ENCODE results near the gene GPR89A.
A peak's percentile ranks its signal among the peaks of the same experiment; 100 is the strongest.
"Not testable (repeated sequence)": the region's sequence is repeated elsewhere in the genome, so short reads cannot be mapped to it uniquely, and the experiment has no call there.

GPR89A gene

DNA sequence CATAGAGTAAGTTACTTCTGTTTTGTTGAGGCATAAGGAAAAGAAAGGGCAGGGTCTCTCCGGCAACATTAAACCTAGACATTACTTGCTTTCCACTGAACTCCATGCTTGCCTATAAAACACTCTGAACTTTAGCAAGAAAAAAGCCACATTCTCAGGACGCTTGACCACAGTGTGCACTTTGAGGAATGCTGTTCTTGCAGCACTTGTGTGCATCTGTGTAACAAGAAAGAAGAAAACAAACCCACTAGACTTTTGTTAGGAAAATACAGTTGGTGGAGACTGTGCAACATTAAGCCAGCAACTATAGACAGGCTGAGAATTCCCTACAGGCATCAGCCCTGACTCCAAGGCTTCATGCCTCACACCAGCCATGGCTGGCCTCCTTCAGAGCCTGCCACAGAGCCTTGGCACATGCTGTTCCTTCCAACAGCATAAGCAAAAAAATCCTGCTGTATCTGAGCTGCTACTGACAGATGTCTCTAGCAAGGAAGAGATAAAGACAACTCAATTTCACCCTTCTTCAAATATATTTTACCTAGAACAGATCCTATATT is 93.6 kb downstream of the GPR89A start:
- no peaks in the 10 kb centered on the region for H3K9me3 Mint-ChIP-seq
- H3K27me3 Mint-ChIP-seq, result no peaks in the 10 kb centered on the region
- no peak overlapping the region for H3K27ac Mint-ChIP-seq
- no peak overlapping the region for H3K4me3 Mint-ChIP-seq
- no peaks in the 10 kb centered on the region for H3K36me3 Mint-ChIP-seq (ENCODE audit: low read depth)
- H3K4me1 Mint-ChIP-seq (ENCODE audit: low read depth), result no peaks in the 10 kb centered on the region

DNA sequence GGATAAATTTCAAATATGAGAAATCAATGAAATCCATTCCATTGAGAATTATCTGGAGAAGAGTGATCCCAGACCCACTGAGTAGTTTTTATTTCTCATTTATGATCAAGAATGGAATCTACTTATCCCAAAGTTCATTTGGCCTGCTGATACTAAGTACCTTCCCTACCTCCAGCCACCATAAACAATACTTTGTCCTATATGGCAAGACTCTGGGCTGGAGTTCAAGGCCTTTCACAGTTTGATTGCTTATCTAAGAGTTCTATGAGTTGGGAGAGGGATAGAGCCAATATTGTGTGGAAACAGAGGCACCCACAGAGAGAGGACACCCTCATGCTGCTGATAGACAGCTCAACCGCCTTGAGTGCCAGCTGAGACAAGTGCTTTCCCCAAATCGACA is 94.3 kb downstream of the GPR89A start:
- Mint-ChIP-seq H3K9me3 (no peaks in the 10 kb centered on the region), H3K4me3 (no peak overlapping the region), H3K27me3 (no peaks in the 10 kb centered on the region), H3K27ac (no peak overlapping the region), H3K4me1 (ENCODE audit: low read depth) (no peaks in the 10 kb centered on the region), H3K36me3 (ENCODE audit: low read depth) (no peaks in the 10 kb centered on the region)

DNA sequence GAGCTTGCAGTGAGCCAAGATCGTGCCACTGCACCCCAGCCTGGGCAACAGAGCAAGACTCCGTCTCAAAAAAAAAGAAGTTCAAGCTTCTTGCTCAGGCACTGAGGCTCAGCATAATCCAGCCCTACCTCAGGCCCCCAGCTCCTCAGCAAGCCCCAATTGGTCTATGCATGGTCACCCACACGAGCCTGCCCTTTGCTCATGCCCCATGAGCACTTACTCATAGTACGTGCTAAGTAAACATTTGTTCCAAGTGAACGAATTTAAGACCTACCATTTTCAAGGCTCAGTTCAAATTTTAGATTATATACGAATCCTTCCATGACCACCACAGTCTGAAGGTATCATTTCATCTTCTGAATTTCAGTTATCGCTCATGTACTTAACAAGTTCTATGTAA is 95.0 kb downstream of the GPR89A start:
- no peaks in the 10 kb centered on the region for H3K36me3 Mint-ChIP-seq (ENCODE audit: low read depth)
- H3K4me1 Mint-ChIP-seq (ENCODE audit: low read depth), result peaks cover 1% of the 10 kb centered on the region
- H3K4me3 Mint-ChIP-seq, result no peak overlapping the region
- no peak overlapping the region for H3K27ac Mint-ChIP-seq
- H3K9me3 Mint-ChIP-seq, result no peaks in the 10 kb centered on the region
- H3K27me3 Mint-ChIP-seq, result no peaks in the 10 kb centered on the region

DNA sequence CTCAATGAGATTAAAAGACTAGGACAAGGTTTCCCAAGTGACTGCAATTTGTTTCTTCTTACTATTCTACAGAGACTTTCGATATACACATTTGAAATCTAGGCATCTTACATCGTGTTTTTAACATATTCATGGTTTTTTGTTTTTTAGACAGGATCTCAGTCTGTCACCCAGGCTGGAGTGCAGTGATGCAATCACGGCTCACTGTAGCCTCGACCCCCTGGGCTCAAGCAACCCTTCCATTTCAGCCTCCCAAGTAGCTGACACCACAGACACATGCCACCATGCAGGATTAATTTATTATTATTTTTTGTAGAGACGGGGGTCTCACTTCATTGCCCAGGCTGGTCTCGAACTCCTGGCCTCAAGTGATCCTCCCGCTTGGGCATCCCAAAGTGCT is 97.8 kb downstream of the GPR89A start:
- Mint-ChIP-seq H3K27me3 (no peaks in the 10 kb centered on the region), H3K36me3 (ENCODE audit: low read depth) (no peaks in the 10 kb centered on the region), H3K4me3 (no peak overlapping the region), H3K27ac (no peak overlapping the region), H3K4me1 (ENCODE audit: low read depth) (peaks cover 7% of the 10 kb centered on the region), H3K9me3 (no peaks in the 10 kb centered on the region)

DNA sequence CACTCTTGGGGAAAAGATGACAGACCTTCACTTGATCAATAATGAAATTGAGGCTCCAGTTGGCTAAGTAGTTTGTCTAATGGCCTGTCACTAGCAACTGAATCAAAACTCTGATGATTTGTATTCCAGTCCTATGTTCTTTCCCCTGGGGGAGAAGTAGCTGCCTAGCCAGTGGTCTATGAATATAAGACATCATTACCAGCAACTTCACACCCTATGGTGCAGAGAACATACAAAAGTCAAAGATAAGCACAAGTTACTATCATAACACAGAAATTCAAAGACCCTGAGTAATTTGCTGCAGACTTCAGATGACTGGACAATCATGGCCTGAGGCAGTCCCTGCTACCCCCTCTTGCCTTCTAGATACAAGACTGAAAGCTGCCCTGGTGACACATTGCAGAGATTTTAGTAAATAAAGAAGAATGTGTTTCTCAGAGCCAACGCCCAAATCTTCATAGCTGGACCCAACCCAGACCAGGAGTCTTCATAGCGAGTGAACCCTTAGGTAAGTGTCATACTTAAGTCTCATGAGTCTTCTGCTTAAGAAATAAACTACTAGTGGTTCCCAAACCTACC is 98.4 kb downstream of the GPR89A start:
- H3K4me3 Mint-ChIP-seq, result no peak overlapping the region
- peaks cover 7% of the 10 kb centered on the region for H3K4me1 Mint-ChIP-seq (ENCODE audit: low read depth)
- H3K36me3 Mint-ChIP-seq (ENCODE audit: low read depth), result no peaks in the 10 kb centered on the region
- H3K27ac Mint-ChIP-seq, result no peak overlapping the region
- H3K27me3 Mint-ChIP-seq, result no peaks in the 10 kb centered on the region
- no peaks in the 10 kb centered on the region for H3K9me3 Mint-ChIP-seq

DNA sequence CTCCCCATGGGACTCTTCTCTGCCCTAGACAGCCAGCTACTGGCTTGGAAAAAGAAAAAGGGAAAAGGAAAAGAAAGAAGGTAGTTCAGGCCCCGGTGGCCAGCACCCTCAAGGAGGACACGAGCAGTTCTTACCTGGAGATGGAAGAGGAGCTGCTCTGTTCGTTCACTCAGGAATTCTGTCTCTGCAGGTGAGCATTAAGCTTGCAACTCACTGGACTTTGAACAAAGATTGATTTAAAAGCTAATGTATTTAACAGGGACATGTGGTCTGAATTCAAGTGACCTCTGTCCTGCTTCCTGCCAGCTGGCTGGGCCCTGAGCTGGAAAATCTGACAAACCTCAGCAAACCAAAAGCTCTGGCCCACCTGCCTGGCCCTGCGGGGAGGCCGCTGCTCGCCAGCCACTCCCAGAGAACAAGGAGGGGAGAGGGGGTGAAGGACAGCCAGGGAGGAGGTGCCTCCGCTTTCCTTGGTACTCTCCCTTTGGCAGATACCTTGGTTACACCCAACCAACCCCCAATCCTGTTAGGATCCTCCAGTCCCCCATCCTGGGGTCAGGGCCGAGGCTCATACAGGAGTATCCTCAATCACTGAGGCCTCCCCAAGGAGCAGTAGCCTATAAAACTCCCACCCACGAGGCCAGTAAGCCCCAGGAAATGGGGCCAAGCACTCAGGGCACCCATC is 99.5 kb downstream of the GPR89A start, which contains the start of gene PDZK1:
Gene PDZK1 (minus strand): TSS at position 186 of the 685 bp plus-strand sequence. CDS start 19,347 bp downstream, outside the sequence.
- H3K27me3 Mint-ChIP-seq, result no peaks in the 10 kb centered on the region
- H3K4me3 Mint-ChIP-seq, result no peak within 1 kb of the TSS
- H3K4me1 Mint-ChIP-seq (ENCODE audit: low read depth), result peaks cover 7% of the 10 kb centered on the region
- H3K27ac Mint-ChIP-seq, result no peak within 1 kb of the TSS
- H3K9me3 Mint-ChIP-seq, result no peaks in the 10 kb centered on the region
- H3K36me3 Mint-ChIP-seq (ENCODE audit: low read depth), result no peaks in the 10 kb centered on the region

DNA sequence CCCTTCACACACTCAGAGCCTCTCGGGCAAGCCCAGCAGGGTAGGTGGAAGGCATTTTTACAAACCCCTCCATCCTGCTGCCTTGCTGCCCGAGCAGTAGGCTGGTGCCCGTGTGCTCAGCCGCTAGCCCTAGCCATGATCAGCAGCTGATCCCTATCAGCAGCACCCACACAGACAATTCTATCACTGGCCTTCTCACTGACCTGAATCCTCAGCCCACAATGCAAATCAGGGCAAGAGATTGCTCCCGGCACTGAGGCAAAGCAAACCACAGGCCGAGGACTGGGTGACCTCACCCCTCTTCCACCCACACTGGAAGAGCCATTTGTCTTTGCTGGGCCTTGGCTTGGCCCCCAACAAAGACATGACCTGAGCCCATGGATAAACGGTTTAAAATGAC is 100.3 kb downstream of the GPR89A start:
- Mint-ChIP-seq H3K27ac (no peak overlapping the region), H3K4me3 (no peak overlapping the region), H3K36me3 (ENCODE audit: low read depth) (no peaks in the 10 kb centered on the region), H3K27me3 (no peaks in the 10 kb centered on the region), H3K9me3 (no peaks in the 10 kb centered on the region), H3K4me1 (ENCODE audit: low read depth) (peaks cover 7% of the 10 kb centered on the region)

DNA sequence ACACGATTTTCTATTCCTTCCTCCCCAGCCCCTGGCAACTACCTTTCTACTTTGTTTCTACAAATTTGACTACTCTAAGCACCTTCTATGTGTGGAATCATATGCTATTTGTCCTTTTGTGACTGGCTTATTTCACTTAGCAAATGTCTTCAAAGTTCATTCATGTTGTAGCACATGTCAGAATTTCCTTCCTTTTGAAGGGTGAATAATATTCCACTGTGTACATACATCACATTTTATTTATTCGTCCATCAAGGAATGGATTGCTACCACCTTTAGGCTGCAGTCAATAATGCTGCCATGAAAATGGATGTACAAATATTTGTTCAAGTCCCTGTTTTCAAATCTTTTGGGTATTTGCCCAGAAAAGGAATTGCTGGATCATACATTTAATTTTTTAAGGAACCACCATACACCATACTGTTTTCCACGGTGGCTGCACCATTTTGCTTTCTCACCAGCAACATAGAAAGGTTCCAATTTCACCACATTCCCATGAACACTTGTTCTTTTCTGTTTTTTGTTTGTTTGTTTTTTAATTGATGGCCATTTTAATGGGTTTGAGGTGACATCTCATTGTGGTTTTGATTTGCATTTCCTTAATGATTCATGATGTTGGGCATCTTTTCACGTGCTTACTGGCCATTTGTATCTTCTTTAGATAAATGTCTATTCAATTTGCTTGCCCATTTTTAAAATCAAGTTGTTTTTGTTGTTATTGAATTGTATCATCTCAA is 102.7 kb downstream of the GPR89A start:
- H3K4me1 Mint-ChIP-seq (ENCODE audit: low read depth), result peaks cover 7% of the 10 kb centered on the region
- no peaks in the 10 kb centered on the region for H3K36me3 Mint-ChIP-seq (ENCODE audit: low read depth)
- no peaks in the 10 kb centered on the region for H3K9me3 Mint-ChIP-seq
- no peaks in the 10 kb centered on the region for H3K27me3 Mint-ChIP-seq
- no peak overlapping the region for H3K27ac Mint-ChIP-seq
- H3K4me3 Mint-ChIP-seq, result no peak overlapping the region

DNA sequence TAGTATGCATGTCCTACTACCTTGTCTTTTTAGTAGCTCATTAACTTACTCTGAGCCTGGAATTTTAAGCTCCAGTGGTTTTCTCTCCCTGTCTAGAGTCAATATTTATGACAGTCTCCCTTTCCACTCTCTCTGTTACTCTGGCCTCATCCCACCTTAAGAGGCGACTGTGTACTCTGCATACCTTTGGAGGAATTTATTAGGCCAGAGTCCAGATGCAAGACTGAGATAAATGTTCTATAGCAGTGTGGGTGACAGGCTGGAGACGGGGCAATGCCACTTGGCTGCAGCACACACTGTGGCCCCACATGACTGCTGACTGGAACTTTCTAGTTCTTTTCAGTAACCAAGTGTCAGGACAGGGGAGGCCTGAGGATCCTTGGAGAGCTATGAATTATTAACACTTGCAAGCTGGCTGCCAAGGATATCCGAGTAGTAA is 103.4 kb downstream of the GPR89A start:
- H3K9me3 Mint-ChIP-seq, result no peaks in the 10 kb centered on the region
- H3K27me3 Mint-ChIP-seq, result no peaks in the 10 kb centered on the region
- H3K4me1 Mint-ChIP-seq (ENCODE audit: low read depth), result peaks cover 7% of the 10 kb centered on the region
- H3K4me3 Mint-ChIP-seq, result no peak overlapping the region
- no peaks in the 10 kb centered on the region for H3K36me3 Mint-ChIP-seq (ENCODE audit: low read depth)
- H3K27ac Mint-ChIP-seq, result no peak overlapping the region

DNA sequence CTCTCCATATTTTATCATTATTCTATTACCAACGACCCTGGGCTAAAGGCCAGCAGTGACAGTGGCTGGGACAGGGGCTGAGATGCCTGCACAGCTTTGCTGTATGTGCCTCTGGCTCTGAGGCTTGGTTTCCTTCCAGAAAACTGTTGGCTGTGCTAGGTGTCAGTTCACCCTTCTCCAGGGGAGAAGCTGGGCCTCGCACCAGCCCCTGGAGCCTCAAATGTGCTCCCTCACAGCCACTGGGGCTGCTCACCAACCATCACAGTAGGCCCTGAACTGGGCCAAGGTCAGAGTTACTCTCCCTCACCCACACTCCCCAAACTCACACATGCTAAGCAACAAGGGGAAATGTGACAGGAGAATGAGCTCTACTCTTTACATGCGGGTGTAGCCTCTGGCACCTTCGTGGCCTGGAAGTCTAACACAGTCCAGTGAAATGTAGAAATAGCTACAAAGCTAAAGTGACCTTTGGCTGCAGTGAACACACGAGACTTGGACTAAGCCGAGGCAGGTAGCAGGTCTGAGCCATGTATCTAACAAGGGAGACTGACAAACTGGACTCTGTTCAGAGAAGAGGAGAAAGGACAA is 106.8 kb downstream of the GPR89A start:
- Mint-ChIP-seq H3K4me1 (ENCODE audit: low read depth) (peaks cover 22% of the 10 kb centered on the region), H3K4me3 (no peak overlapping the region), H3K9me3 (no peaks in the 10 kb centered on the region), H3K27me3 (no peaks in the 10 kb centered on the region), H3K36me3 (ENCODE audit: low read depth) (no peaks in the 10 kb centered on the region), H3K27ac (no peak overlapping the region)

DNA sequence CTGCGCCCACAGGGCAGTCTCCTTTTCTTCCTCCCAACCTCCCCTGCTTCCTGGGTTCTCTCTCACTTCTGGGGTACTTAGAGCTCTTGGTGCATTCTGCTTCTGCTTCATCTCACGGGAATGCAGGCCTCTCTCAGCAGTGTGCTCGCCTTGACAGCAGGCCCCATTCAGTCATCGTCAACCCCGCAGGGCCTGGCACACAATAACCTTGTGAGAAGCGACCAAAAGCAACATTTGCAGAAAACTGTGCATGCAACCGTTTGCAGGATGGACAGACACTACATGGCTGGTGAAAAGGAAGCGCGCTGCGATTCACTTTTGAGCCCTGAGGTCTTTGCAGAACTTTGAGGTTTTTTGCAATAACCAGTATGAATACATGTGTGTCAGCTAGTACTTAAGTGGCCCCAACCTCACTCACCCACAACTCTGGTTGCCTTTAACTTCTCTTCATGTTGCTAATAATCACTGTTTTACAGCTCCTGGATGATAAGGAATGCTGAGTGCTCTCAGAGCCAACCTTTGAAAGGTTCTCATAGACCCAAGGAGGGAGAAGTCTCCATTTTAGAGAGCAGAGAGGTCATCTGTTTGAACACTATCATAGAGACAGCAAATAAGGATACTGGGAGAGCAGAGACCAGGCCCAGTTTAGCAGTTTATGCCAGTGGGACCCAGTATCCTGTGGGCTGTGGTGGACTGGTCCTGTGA is 109.0 kb downstream of the GPR89A start:
- H3K36me3 Mint-ChIP-seq (ENCODE audit: low read depth), result no peaks in the 10 kb centered on the region
- H3K9me3 Mint-ChIP-seq, result no peaks in the 10 kb centered on the region
- no peak overlapping the region for H3K4me3 Mint-ChIP-seq
- peak overlapping the region; percentile 3 for H3K27ac Mint-ChIP-seq
- peaks cover 7% of the 10 kb centered on the region for H3K27me3 Mint-ChIP-seq
- H3K4me1 Mint-ChIP-seq (ENCODE audit: low read depth), result peaks cover 42% of the 10 kb centered on the region

DNA sequence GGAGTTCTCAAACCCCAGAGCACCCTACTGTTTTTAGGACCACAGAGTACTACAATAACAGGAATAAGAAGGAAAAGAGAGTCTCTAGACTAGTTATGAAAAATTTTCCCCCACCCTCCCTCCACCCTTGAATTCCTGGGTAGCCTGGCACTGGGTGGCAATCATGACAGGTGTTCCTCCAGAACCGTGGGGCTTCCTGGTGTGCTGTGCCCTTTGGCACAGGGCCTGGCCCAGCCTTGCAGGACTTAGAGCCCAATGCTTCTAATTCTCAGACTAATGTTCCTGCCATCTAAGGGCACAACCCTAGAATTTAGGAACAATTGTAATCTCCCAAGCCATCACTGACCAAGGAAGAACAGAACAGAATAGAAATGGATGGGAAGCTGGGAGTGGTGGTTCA is 110.0 kb downstream of the GPR89A start:
- Mint-ChIP-seq H3K4me3 (no peak overlapping the region), H3K36me3 (ENCODE audit: low read depth) (no peaks in the 10 kb centered on the region), H3K9me3 (no peaks in the 10 kb centered on the region), H3K27me3 (peaks cover 13% of the 10 kb centered on the region), H3K4me1 (ENCODE audit: low read depth) (peaks cover 43% of the 10 kb centered on the region), H3K27ac (no peak overlapping the region)

DNA sequence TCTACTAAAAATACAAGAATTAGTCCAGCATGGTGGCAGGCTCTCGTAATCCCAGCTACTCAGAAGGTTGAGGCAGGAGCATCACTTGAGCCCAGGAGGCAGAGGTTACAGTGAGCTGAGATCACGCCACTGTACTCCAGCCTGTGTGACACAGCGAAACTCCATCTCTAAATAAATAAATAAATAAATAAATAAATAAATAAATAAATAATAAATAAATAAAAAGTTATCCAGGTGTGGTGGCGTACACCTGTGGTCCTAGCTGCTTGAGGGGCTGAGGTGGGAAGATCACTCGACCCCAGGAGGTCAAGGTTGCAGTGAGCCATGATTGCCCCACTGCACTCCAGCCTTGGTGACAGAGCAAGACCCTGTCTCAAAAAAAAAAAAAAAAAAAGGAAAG is 110.7 kb downstream of the GPR89A start:
- not testable (repeated sequence) for H3K4me3 Mint-ChIP-seq; H3K27ac Mint-ChIP-seq; H3K36me3 Mint-ChIP-seq (ENCODE audit: low read depth); H3K9me3 Mint-ChIP-seq
- Mint-ChIP-seq H3K4me1 (ENCODE audit: low read depth) (peaks cover 45% of the 10 kb centered on the region), H3K27me3 (peaks cover 15% of the 10 kb centered on the region)

DNA sequence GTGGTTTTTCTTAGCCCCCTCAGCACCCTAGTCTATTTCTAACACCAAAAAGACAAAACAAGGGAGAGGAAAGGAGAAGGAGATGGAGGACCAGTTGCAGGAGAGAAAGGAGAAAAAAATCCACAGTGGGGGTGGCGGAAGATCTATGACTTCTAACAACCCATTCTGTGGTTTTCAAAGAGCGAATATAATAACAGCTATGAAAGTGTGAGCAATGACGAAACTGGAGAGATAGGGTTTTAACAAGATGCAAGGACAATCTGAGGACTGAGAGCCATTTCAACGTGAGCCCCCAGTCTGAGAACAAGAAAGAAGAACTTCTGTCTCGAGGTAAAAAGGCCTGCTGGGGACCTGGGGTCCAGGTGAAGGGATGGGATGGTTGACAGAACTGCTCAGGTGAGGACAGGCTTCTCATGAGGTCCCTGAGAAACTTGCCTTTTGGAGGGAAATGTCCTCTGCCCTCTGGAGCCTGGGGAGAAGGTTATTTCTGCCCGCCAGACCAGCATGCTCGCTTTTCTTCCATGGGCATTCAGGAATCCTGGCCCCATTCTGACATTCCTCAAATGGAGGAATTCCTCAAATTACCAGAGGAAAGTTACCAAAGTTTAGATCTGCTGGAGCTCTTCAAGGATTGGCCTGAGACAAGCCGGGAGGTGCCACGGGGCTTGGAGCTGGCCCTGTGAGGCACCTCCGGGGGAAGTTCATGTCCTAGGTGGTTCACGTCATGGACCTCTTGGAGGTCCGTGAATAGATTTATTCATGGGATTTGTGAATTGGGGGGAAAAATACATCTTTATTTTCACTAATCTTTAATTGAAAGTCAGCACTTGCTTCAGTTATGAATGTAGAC is 111.7 kb downstream of the GPR89A start, which contains the start of gene CD160:
Gene CD160 (plus strand): TSS at position 270 of the 850 bp plus-strand sequence. CDS start 8,829 bp downstream, outside the sequence.
- peak within 1 kb of the TSS; percentile 75 for H3K4me3 Mint-ChIP-seq

More for the DNA sequence above, 111.7 kb downstream of the GPR89A start, which contains the start of gene CD160:
- Mint-ChIP-seq H3K4me1 (ENCODE audit: low read depth) (peaks cover 45% of the 10 kb centered on the region), H3K27me3 (peaks cover 15% of the 10 kb centered on the region), H3K9me3 (no peaks in the 10 kb centered on the region), H3K36me3 (ENCODE audit: low read depth) (no peaks in the 10 kb centered on the region), H3K27ac (peak within 1 kb of the TSS; percentile 88)

Measured in stimulated activated naive CD8-positive, alpha-beta T cell treated with anti-CD3 and anti-CD28 coated beads, Interleukin-15, Interleukin-2, amounts not matched to agents 100 ng/mL and 50 ng/mL, for 24 hours (primary cell).